OCI-LY7 (cell line): ENCODE data around the gene AGFG2. TPM values are rescaled to one million over a fixed set of nuclear protein-coding genes. Genes with fewer than 3 reads are reported as not detected.

ENCODE experiments used
- BruUV-seq: library from RNA; stranded (reverse); fragments of 400-500 nt; replicated peaks from 2 replicates; lab custom pipeline; 2021; lab: Mats Ljungman, UMichigan
- CTCF ChIA-PET: fragments of 300-600 bp; sonication (Branson Sonifier 250); formaldehyde crosslinking; loops from one replicate; lab custom pipeline; 2022; ENCODE audit warnings: antibody characterized with exemption; ENCODE audit not compliant: unreplicated experiment; lab: Charles Lee
- POLR2A ChIA-PET: fragments of 300-600 bp; sonication (Branson Sonifier 250); formaldehyde crosslinking; loops from one replicate; lab custom pipeline; 2022; ENCODE audit warnings: antibody characterized with exemption; lab: Charles Lee
- DNase-seq: peaks from one replicate; pipeline ENCODE4 v3.0.0-alpha.2; 2015; ENCODE audit warnings: low spot score
- H2AFZ ChIP-seq: fragments of 200-600 bp; sonication (generic), shearing (Covaris generic); 2 replicates; pipeline ENCODE4 v1.6.1; 2014; ENCODE audit warnings: mild to moderate bottlenecking, antibody characterized with exemption, low read length, moderate library complexity
- H3K27ac ChIP-seq: fragments of 200-600 bp; sonication (generic); 2 replicates; pipeline ENCODE4 v1.5.1; 2014; ENCODE audit warnings: mixed run types, low read depth, mild to moderate bottlenecking, moderate library complexity, low read length, inconsistent platforms; ENCODE audit not compliant: poor library complexity, severe bottlenecking
- H3K36me3 ChIP-seq: fragments of 200-600 bp; sonication (generic); 2 replicates; pipeline ENCODE4 v1.6.1; 2014; ENCODE audit warnings: mild to moderate bottlenecking, antibody characterized with exemption, low read length, moderate library complexity, mixed read lengths; ENCODE audit not compliant: insufficient read depth
- H3K4me1 ChIP-seq: fragments of 200-600 bp; sonication (generic); 2 replicates; pipeline ENCODE4 v1.5.1; 2014; ENCODE audit warnings: mild to moderate bottlenecking, low read length; ENCODE audit not compliant: insufficient read depth, poor library complexity, severe bottlenecking
- H3K4me2 ChIP-seq: fragments of 200-600 bp; sonication (generic); 2 replicates; pipeline ENCODE4 v1.6.1; 2014; ENCODE audit warnings: mild to moderate bottlenecking, low read length
- H3K4me3 ChIP-seq: fragments of 200-600 bp; sonication (generic); 2 replicates; pipeline ENCODE4 v1.5.1; 2014; ENCODE audit warnings: mild to moderate bottlenecking, low read depth, low read length; ENCODE audit not compliant: poor library complexity, severe bottlenecking
- H3K79me2 ChIP-seq: fragments of 200-600 bp; sonication (generic); 2 replicates; pipeline ENCODE4 v1.6.1; 2016; ENCODE audit warnings: low read depth, mild to moderate bottlenecking, low read length, moderate library complexity, mixed read lengths; ENCODE audit not compliant: insufficient read depth
- H3K9me2 ChIP-seq: fragments of 200-600 bp; sonication (generic); 2 replicates; pipeline ENCODE4 v1.6.1; 2016; ENCODE audit warnings: mild to moderate bottlenecking, low read length, mixed read lengths; ENCODE audit not compliant: insufficient read depth
- H3K9me3 ChIP-seq: fragments of 200-600 bp; sonication (generic); 2 replicates; pipeline ENCODE4 v1.6.1; 2014; ENCODE audit warnings: mild to moderate bottlenecking, mixed run types, low read length, mixed read lengths
- H4K20me1 ChIP-seq: fragments of 200-600 bp; sonication (generic); 2 replicates; pipeline ENCODE4 v1.6.1; 2014; ENCODE audit warnings: mild to moderate bottlenecking, antibody characterized with exemption, low read length, moderate library complexity, mixed read lengths; ENCODE audit not compliant: insufficient read depth
- EZH2phosphoT487 ChIP-seq: fragments of 200-600 bp; sonication (generic); IDR thresholded peaks from 2 replicates; pipeline ENCODE4 v1.6.1; 2018; ENCODE audit warnings: low read depth, borderline replicate concordance, mild to moderate bottlenecking, mixed run types, antibody characterized with exemption, low read length, moderate library complexity, mixed read lengths
- intact Hi-C: fragments of 100-400 bp; cut with micrococcal nuclease; formaldehyde crosslinking; loops from one replicate; pipeline ENCODE4 v1.10.0; 2022; ENCODE audit not compliant: unreplicated experiment
- total RNA-seq, 2 experiments: library from RNA; depleted of rRNA in 1 of 2; stranded (reverse); fragments of >200 nt in 1 of 2; shearing (Covaris generic) in 1 of 2; gene quantifications; 2 replicates each; pipeline ENCODE4 v1.2.3, GENCODE V29; 2014 to 2022
- TF ChIP-seq, protein P1 (sequence below): fragments of 200-600 bp; sonication (generic); conservative IDR thresholded peaks from 2 replicates; pipeline ENCODE4 v1.5.1; 2014; ENCODE audit warnings: mild to moderate bottlenecking, antibody characterized with exemption, low read length, moderate library complexity, mixed read lengths

Gene AGFG2
- total RNA-seq, 2 experiments from 2014 or later, result 11.5 to 15.2 TPM

GRCh38 chr7:100602889-100603725 is 64.1 kb downstream of the AGFG2 start:
- peak overlapping the region; percentile 79 for H3K4me2 ChIP-seq
- intact Hi-C loops, result no loop called here
- BruUV-seq, result no TSS peak
- no peaks in the 10 kb centered on the region for H3K9me2 ChIP-seq
- H3K36me3 ChIP-seq, result no peaks in the 10 kb centered on the region
- peak overlapping the region; percentile 59; the same call in 1 of the 2 replicates for H2AFZ ChIP-seq
- ChIA-PET CTCF (interaction anchor here (0.6 to 1.4 kb wide), 3 partner anchors 9 to 23 kb away, joined by 4 to 7 read pairs (median 7); partner anchors contain the start of genes FBXO24 and MOSPD3), POLR2A (interaction anchor here (0.6 to 1.9 kb wide), 5 partner anchors 9 to 174 kb away, joined by 3 to 7 read pairs (median 4); partner anchors contain the start of gene MOSPD3)
- H3K27ac ChIP-seq, result no peak overlapping the region
- H3K79me2 ChIP-seq, result no peaks in the 10 kb centered on the region
- H3K4me3 ChIP-seq, result peak overlapping the region; percentile 76
- H4K20me1 ChIP-seq, result no peaks in the 10 kb centered on the region
- DNase-seq, result no peak
- no peak for TF ChIP-seq EZH2phosphoT487
- no peaks in the 10 kb centered on the region for H3K9me3 ChIP-seq
- H3K4me1 ChIP-seq, result peaks cover 13% of the 10 kb centered on the region

DNA sequence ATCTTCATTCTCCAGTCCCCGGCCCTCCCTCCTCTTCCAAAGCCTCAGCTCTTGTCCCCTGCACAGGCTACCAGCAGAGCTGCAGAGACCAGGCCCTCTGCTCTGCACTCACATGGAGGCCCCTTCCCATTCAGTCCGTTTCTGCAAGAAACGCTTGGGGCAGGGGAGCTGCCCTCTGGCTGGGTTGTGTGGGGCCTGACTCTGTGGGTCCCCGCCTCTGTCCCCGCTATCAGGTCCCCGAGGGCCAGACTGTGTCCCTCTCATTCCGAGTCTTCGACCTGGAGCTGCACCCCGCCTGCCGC is 64.7 kb downstream of the AGFG2 start:
- BruUV-seq, result no TSS peak
- peak overlapping the region; percentile 76 for H3K4me3 ChIP-seq
- ChIA-PET CTCF (interaction anchor here (1.3 to 1.4 kb wide), 2 partner anchors 9 to 17 kb away, joined by 4 to 7 read pairs; partner anchors contain the start of genes FBXO24 and MOSPD3), POLR2A (interaction anchor here (0.6 to 0.7 kb wide), 3 partner anchors 9 to 175 kb away, joined by 4 to 7 read pairs (median 4); partner anchors contain the start of gene MOSPD3)
- no peaks in the 10 kb centered on the region for H3K9me3 ChIP-seq
- H3K36me3 ChIP-seq, result no peaks in the 10 kb centered on the region
- no peak overlapping the region for H3K27ac ChIP-seq
- DNase-seq, result no peak
- peak overlapping the region; percentile 59; the same call in 1 of the 2 replicates for H2AFZ ChIP-seq
- no peaks in the 10 kb centered on the region for H3K79me2 ChIP-seq
- peak overlapping the region; percentile 79 for H3K4me2 ChIP-seq
- intact Hi-C loops, result loop anchor here (1.0 kb wide), 2 partner anchors 71 to 88 kb away; no protein-coding TSS in a partner anchor
- peaks cover 13% of the 10 kb centered on the region for H3K4me1 ChIP-seq
- no peaks in the 10 kb centered on the region for H3K9me2 ChIP-seq
- H4K20me1 ChIP-seq, result no peaks in the 10 kb centered on the region
- TF ChIP-seq, protein P1, sequence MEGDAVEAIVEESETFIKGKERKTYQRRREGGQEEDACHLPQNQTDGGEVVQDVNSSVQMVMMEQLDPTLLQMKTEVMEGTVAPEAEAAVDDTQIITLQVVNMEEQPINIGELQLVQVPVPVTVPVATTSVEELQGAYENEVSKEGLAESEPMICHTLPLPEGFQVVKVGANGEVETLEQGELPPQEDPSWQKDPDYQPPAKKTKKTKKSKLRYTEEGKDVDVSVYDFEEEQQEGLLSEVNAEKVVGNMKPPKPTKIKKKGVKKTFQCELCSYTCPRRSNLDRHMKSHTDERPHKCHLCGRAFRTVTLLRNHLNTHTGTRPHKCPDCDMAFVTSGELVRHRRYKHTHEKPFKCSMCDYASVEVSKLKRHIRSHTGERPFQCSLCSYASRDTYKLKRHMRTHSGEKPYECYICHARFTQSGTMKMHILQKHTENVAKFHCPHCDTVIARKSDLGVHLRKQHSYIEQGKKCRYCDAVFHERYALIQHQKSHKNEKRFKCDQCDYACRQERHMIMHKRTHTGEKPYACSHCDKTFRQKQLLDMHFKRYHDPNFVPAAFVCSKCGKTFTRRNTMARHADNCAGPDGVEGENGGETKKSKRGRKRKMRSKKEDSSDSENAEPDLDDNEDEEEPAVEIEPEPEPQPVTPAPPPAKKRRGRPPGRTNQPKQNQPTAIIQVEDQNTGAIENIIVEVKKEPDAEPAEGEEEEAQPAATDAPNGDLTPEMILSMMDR, result no peak
- no peak for TF ChIP-seq EZH2phosphoT487

GRCh38 chr7:100604028-100604975 is 65.3 kb downstream of the AGFG2 start:
- peaks cover 13% of the 10 kb centered on the region for H3K4me1 ChIP-seq
- TF ChIP-seq, protein P1, result peak; percentile 81
- TF ChIP-seq EZH2phosphoT487, result no peak
- POLR2A ChIA-PET, result interaction anchor here (0.7 to 2.0 kb wide), 2 partner anchors 21 to 88 kb away, joined by 5 to 7 read pairs; no protein-coding TSS in a partner anchor
- H3K27ac ChIP-seq, result peak overlapping the region; percentile 39
- BruUV-seq, result no TSS peak
- peak overlapping the region; percentile 79 for H3K4me2 ChIP-seq
- H4K20me1 ChIP-seq, result no peaks in the 10 kb centered on the region
- no peaks in the 10 kb centered on the region for H3K9me3 ChIP-seq
- H3K9me2 ChIP-seq, result no peaks in the 10 kb centered on the region
- peak; percentile 85 for DNase-seq
- no peaks in the 10 kb centered on the region for H3K36me3 ChIP-seq
- H3K4me3 ChIP-seq, result peak overlapping the region; percentile 76
- no peaks in the 10 kb centered on the region for H3K79me2 ChIP-seq
- CTCF ChIA-PET, result interaction anchor here (1.4 kb wide), 1 partner anchor 18 kb away, joined by 4 read pairs; the partner anchor contains the start of gene FBXO24
- intact Hi-C loops, result loop anchor here (1.0 kb wide), 2 partner anchors 70 to 87 kb away; no protein-coding TSS in a partner anchor
- H2AFZ ChIP-seq, result peak overlapping the region; percentile 94
